ENCODE results near the gene C12orf50. TPM values are rescaled to one million over a fixed set of nuclear protein-coding genes. Genes with fewer than 3 reads are reported as not detected.
A peak's percentile ranks its signal among the peaks of the same experiment; 100 is the strongest.

Gene C12orf50, protein sequence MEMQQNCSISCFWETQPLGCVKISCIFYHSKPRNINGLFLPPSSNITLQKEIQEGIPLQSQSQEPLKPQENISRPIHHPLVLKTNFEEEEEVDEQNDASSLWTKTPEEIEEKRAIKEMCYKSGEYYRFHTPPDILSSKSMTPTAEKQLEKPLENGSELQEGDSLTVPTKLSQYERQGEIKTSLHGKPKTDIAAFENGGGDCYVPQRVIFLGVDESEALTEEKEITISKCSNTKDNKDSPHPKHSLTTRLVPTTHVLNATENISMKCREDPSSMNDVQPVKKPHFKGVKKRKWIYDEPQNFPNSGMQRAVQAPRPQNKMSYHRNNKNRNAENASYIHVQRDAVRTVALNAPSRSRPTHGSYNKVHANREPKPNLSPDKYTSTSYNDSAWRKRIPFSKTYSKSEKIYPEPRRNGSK
- not detected in 2 replicates for total RNA-seq

GRCh38 chr12:88029093-88029665, at the start of gene C12orf50:
TSS of gene C12orf50 (minus strand) at chr12:88029401. CDS start at chr12:88026962, 2,439 bp downstream.
- Mint-ChIP-seq H3K4me3 (ENCODE audit: low read depth) (no peak within 1 kb of the TSS), H3K4me1 (ENCODE audit: low read depth) (peaks cover 5% of the 10 kb centered on the region), H3K27ac (no peak within 1 kb of the TSS), H3K9me3 (no peaks in the 10 kb centered on the region), H3K36me3 (ENCODE audit: low read depth) (no peaks in the 10 kb centered on the region), H3K27me3 (ENCODE audit: low read depth) (peaks cover 23% of the 10 kb centered on the region)
- intact Hi-C loops (cut with micrococcal nuclease), result no loop called here
- DNase-seq (ENCODE audit: low spot score), result no peak

- intact Hi-C loops (cut with micrococcal nuclease), result no loop called here
- H3K27ac Mint-ChIP-seq, result no peak overlapping the region
- peaks cover 16% of the 10 kb centered on the region for H3K4me1 Mint-ChIP-seq (ENCODE audit: low read depth)
- H3K27me3 Mint-ChIP-seq (ENCODE audit: low read depth), result no peaks in the 10 kb centered on the region
- no peak overlapping the region for H3K4me3 Mint-ChIP-seq (ENCODE audit: low read depth)
- H3K9me3 Mint-ChIP-seq, result no peaks in the 10 kb centered on the region
- H3K36me3 Mint-ChIP-seq (ENCODE audit: low read depth), result peaks cover 40% of the 10 kb centered on the region
- DNase-seq (ENCODE audit: low spot score), result no peak
Measured at GRCh38 chr12:88067301-88067700, 38.1 kb upstream of the C12orf50 start.

DNA sequence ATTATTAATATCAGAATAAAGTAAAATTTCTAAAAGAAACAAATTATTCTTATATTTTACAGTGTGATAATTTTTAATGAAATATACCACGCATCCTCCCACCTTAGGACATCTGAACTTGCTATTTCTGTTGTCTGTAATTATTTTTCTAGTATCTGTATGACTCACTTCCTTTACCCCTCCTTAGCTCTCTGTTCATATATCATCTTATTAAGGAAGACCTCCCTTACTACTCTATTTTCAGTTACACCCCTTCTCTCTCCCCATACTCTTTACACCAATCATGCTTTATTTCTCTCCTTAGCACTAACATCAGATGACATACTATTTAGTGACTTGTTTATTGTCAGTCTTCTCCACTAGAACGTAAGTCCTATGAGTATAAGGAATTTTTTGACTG, 34.2 kb upstream of the C12orf50 start:
- Mint-ChIP-seq H3K27me3 (ENCODE audit: low read depth) (no peaks in the 10 kb centered on the region), H3K9me3 (no peaks in the 10 kb centered on the region), H3K27ac (no peak overlapping the region), H3K4me1 (ENCODE audit: low read depth) (peaks cover 19% of the 10 kb centered on the region), H3K4me3 (ENCODE audit: low read depth) (no peak overlapping the region), H3K36me3 (ENCODE audit: low read depth) (peaks cover 38% of the 10 kb centered on the region)
- DNase-seq (ENCODE audit: low spot score), result no peak
- intact Hi-C loops (cut with micrococcal nuclease), result no loop called here

DNA sequence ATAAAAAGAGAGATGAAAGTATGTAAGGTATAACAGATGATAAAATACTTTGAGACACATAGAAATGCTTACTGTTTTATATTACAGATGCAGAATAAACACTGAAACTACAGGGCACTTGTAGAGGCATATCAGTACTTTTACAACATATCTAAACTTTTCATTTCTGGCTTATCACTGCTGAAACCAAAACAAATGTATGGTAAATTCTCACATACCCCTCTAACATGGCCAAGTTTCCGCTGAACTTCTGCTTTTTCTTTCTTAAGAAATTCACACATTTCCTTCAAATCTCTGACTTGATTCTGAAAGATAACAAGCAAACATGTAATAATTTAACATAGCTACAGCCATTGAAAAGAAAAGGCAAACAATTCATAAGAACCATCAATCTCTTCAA, 33.3 kb upstream of the C12orf50 start:
- no peak overlapping the region for H3K27ac Mint-ChIP-seq

GRCh38 chr12:88058719-88059077, 29.5 kb upstream of the C12orf50 start:
- Mint-ChIP-seq H3K27me3 (ENCODE audit: low read depth) (no peaks in the 10 kb centered on the region), H3K4me1 (ENCODE audit: low read depth) (peaks cover 13% of the 10 kb centered on the region), H3K9me3 (no peaks in the 10 kb centered on the region), H3K36me3 (ENCODE audit: low read depth) (peaks cover 54% of the 10 kb centered on the region), H3K4me3 (ENCODE audit: low read depth) (no peak overlapping the region), H3K27ac (no peak overlapping the region)
- DNase-seq (ENCODE audit: low spot score), result no peak
- intact Hi-C loops (cut with micrococcal nuclease), result no loop called here

More for the DNA sequence above, 33.3 kb upstream of the C12orf50 start:
- Mint-ChIP-seq H3K9me3 (no peaks in the 10 kb centered on the region), H3K4me3 (ENCODE audit: low read depth) (no peak overlapping the region), H3K36me3 (ENCODE audit: low read depth) (peaks cover 44% of the 10 kb centered on the region), H3K4me1 (ENCODE audit: low read depth) (peaks cover 19% of the 10 kb centered on the region), H3K27me3 (ENCODE audit: low read depth) (no peaks in the 10 kb centered on the region)
- intact Hi-C loops (cut with micrococcal nuclease), result loop anchor here (1.0 kb wide), 1 partner anchor 237 kb away; no protein-coding TSS in a partner anchor
- no peak for DNase-seq (ENCODE audit: low spot score)

DNA sequence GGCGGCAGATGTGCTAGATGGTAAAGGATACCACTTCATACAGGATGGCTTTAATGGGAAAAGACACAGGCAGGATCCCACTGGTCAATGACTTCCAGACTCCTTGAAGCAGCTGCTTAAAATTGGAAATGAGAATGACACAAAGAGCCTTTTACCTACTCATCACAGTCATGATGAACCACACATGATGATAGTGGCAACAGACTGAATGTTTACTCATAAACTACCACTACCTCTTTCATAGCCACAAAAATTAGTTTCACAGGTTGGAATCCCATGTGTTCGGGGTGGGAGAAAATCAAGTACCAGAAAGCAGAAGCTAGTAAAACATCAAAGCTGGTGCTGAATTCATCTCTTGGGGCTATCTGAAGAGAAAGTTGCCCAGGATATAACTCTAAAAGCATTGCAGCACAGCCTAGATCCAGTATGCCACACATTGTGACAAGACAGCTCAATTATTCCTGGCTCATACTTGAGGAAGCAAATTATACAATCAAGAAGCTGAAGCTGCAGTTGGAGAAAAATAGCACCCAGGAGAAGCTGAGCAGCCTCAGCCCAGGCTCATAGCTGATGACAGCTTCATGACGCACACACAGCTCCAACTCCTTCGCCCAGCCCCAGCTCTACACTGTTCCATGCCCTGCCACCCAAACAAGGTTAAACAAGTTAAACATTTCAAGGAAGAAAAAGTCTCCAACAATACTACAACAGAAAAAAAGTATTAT, 29.0 kb upstream of the C12orf50 start:
- intact Hi-C loops (cut with micrococcal nuclease), result no loop called here
- Mint-ChIP-seq H3K9me3 (no peaks in the 10 kb centered on the region), H3K4me3 (ENCODE audit: low read depth) (no peak overlapping the region), H3K27me3 (ENCODE audit: low read depth) (no peaks in the 10 kb centered on the region), H3K36me3 (ENCODE audit: low read depth) (peaks cover 50% of the 10 kb centered on the region), H3K4me1 (ENCODE audit: low read depth) (peaks cover 9% of the 10 kb centered on the region), H3K27ac (no peak overlapping the region)
- no peak for DNase-seq (ENCODE audit: low spot score)

- DNase-seq (ENCODE audit: low spot score), result no peak
- intact Hi-C loops (cut with micrococcal nuclease), result no loop called here
- no peaks in the 10 kb centered on the region for H3K4me1 Mint-ChIP-seq (ENCODE audit: low read depth)
- H3K9me3 Mint-ChIP-seq, result no peaks in the 10 kb centered on the region
- H3K27ac Mint-ChIP-seq, result no peak overlapping the region
- no peak overlapping the region for H3K4me3 Mint-ChIP-seq (ENCODE audit: low read depth)
- H3K27me3 Mint-ChIP-seq (ENCODE audit: low read depth), result no peaks in the 10 kb centered on the region
- peaks cover 44% of the 10 kb centered on the region for H3K36me3 Mint-ChIP-seq (ENCODE audit: low read depth)
Measured at GRCh38 chr12:88056571-88056970, 27.4 kb upstream of the C12orf50 start.

GRCh38 chr12:88052686-88053085, 23.5 kb upstream of the C12orf50 start:
- Mint-ChIP-seq H3K36me3 (ENCODE audit: low read depth) (peaks cover 35% of the 10 kb centered on the region), H3K27me3 (ENCODE audit: low read depth) (no peaks in the 10 kb centered on the region), H3K4me1 (ENCODE audit: low read depth) (no peaks in the 10 kb centered on the region), H3K9me3 (no peaks in the 10 kb centered on the region), H3K27ac (no peak overlapping the region), H3K4me3 (ENCODE audit: low read depth) (no peak overlapping the region)
- intact Hi-C loops (cut with micrococcal nuclease), result no loop called here
- no peak for DNase-seq (ENCODE audit: low spot score)

- Mint-ChIP-seq H3K4me3 (ENCODE audit: low read depth) (no peak overlapping the region), H3K36me3 (ENCODE audit: low read depth) (peaks cover 63% of the 10 kb centered on the region), H3K27ac (no peak overlapping the region), H3K4me1 (ENCODE audit: low read depth) (peaks cover 14% of the 10 kb centered on the region), H3K27me3 (ENCODE audit: low read depth) (no peaks in the 10 kb centered on the region), H3K9me3 (no peaks in the 10 kb centered on the region)
- intact Hi-C loops (cut with micrococcal nuclease), result no loop called here
- DNase-seq (ENCODE audit: low spot score), result no peak
Measured at GRCh38 chr12:88044035-88044434, 14.8 kb upstream of the C12orf50 start.

DNA sequence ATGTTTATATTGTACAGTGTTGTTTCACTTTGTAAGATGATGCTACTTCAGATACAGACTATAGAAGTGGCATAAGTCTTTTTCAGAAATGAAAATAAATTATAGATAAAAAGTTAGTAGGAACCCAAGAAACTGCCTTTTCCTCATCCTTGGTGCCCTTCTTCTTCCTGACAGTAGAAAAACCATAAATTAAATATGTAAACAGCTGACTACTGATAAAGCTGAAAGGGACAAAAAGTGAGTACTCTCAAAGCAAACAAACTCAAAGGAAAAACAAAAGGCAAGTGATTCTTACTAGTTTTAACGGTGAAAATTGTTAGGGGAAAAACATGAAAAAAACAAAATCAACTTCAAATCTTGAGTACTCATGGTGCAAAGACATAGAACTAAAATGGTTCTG, 8.6 kb upstream of the C12orf50 start:
- DNase-seq (ENCODE audit: low spot score), result no peak
- H3K4me3 Mint-ChIP-seq (ENCODE audit: low read depth), result no peak overlapping the region

GRCh38 chr12:88036353-88036965, 7.3 kb upstream of the C12orf50 start:
- Mint-ChIP-seq H3K27me3 (ENCODE audit: low read depth) (no peaks in the 10 kb centered on the region), H3K9me3 (no peaks in the 10 kb centered on the region), H3K27ac (peak overlapping the region; percentile 62), H3K4me3 (ENCODE audit: low read depth) (peak overlapping the region; percentile 99), H3K36me3 (ENCODE audit: low read depth) (peaks cover 43% of the 10 kb centered on the region), H3K4me1 (ENCODE audit: low read depth) (peaks cover 49% of the 10 kb centered on the region)
- intact Hi-C loops (cut with micrococcal nuclease), result loop anchor here (10.0 kb wide), 3 partner anchors 208 to 1128 kb away; no protein-coding TSS in a partner anchor
- DNase-seq (ENCODE audit: low spot score), result no peak

More for the DNA sequence above, 8.6 kb upstream of the C12orf50 start:
- Mint-ChIP-seq H3K27ac (no peak overlapping the region), H3K36me3 (ENCODE audit: low read depth) (peaks cover 43% of the 10 kb centered on the region), H3K27me3 (ENCODE audit: low read depth) (no peaks in the 10 kb centered on the region), H3K4me1 (ENCODE audit: low read depth) (peaks cover 50% of the 10 kb centered on the region), H3K9me3 (no peaks in the 10 kb centered on the region)
- intact Hi-C loops (cut with micrococcal nuclease), result loop anchor here (10.0 kb wide), 3 partner anchors 207 to 1127 kb away; no protein-coding TSS in a partner anchor

DNA sequence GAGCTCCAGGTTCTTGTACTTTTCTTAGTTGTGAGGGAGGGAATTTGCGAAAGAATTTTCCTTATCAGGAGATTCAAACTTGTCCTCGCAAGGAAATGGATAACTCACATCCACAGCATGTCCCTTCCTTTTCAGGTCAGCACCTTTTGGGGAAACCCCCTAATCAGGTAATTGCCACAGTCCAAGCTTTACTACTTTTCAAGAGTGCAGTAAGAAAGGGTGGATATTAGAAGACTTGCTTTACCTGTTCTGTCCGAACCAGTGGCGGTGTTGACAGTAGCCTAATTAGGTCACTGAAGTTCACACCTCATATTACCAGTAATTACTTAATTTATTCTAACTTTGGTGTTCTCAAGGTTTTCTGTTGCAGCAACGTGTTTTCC, 6.7 kb upstream of the C12orf50 start:
- DNase-seq (ENCODE audit: low spot score), result no peak
- intact Hi-C loops (cut with micrococcal nuclease), result loop anchor here (1.0 to 10.0 kb wide), 5 partner anchors 106 to 1129 kb away; partner anchors contain the start of genes CEP290 and TMTC3
- Mint-ChIP-seq H3K27me3 (ENCODE audit: low read depth) (no peaks in the 10 kb centered on the region), H3K4me3 (ENCODE audit: low read depth) (peak overlapping the region; percentile 99), H3K9me3 (no peaks in the 10 kb centered on the region), H3K4me1 (ENCODE audit: low read depth) (peaks cover 47% of the 10 kb centered on the region), H3K27ac (peak overlapping the region; percentile 95), H3K36me3 (ENCODE audit: low read depth) (peaks cover 38% of the 10 kb centered on the region)
